Type B pancreatic cell (in vitro differentiated cells): ENCODE results near the gene SBSN. TPM values are rescaled to one million over a fixed set of nuclear protein-coding genes. Genes with fewer than 3 reads are reported as not detected.

Experiments used
- DNase-seq: peaks from one replicate; pipeline ENCODE4 v3.0.0; 2021; ENCODE audit warnings: mixed read lengths; ENCODE audit not compliant: unreplicated experiment; ENCODE audit errors: extremely low spot score
- H3K27ac Mint-ChIP-seq: 2 replicates; pipeline ENCODE4 v1.8.0; 2021; ENCODE audit warnings: mild to moderate bottlenecking, mixed read lengths
- H3K27me3 Mint-ChIP-seq: 2 replicates; pipeline ENCODE4 v1.8.0; 2021; ENCODE audit warnings: mixed read lengths
- H3K36me3 Mint-ChIP-seq: 2 replicates; pipeline ENCODE4 v1.8.0; 2021; ENCODE audit warnings: mixed read lengths
- H3K4me1 Mint-ChIP-seq: one replicate; pipeline ENCODE4 v1.8.0; 2021; ENCODE audit warnings: mixed read lengths; ENCODE audit not compliant: unreplicated experiment
- H3K4me3 Mint-ChIP-seq: 2 replicates; pipeline ENCODE4 v1.8.0; 2021; ENCODE audit warnings: mild to moderate bottlenecking, mixed read lengths
- H3K9me3 Mint-ChIP-seq: 2 replicates; pipeline ENCODE4 v1.8.0; 2021; ENCODE audit warnings: mixed read lengths
- total RNA-seq: library from RNA; stranded (reverse); gene quantifications from 2 replicates; pipeline ENCODE4 v1.2.1, GENCODE V29; 2021; ENCODE audit warnings: low replicate concordance
- TF ChIP-seq, protein P1 (sequence below): fragments of 200-600 bp; sonication (generic); conservative IDR thresholded peaks from 2 replicates; pipeline ENCODE4 v1.5.0; 2021; ENCODE audit warnings: antibody characterized with exemption, mild to moderate bottlenecking

Gene SBSN
- total RNA-seq, 1 donor from 2014 or later: 0.53 TPM

- Mint-ChIP-seq H3K36me3 (no peaks in the 10 kb centered on the region), H3K4me3 (no peak overlapping the region), H3K27ac (no peak overlapping the region), H3K9me3 (no peaks in the 10 kb centered on the region), H3K27me3 (peaks cover 25% of the 10 kb centered on the region), H3K4me1 (no peaks in the 10 kb centered on the region)
- DNase-seq: no peak
- TF ChIP-seq, protein P1, sequence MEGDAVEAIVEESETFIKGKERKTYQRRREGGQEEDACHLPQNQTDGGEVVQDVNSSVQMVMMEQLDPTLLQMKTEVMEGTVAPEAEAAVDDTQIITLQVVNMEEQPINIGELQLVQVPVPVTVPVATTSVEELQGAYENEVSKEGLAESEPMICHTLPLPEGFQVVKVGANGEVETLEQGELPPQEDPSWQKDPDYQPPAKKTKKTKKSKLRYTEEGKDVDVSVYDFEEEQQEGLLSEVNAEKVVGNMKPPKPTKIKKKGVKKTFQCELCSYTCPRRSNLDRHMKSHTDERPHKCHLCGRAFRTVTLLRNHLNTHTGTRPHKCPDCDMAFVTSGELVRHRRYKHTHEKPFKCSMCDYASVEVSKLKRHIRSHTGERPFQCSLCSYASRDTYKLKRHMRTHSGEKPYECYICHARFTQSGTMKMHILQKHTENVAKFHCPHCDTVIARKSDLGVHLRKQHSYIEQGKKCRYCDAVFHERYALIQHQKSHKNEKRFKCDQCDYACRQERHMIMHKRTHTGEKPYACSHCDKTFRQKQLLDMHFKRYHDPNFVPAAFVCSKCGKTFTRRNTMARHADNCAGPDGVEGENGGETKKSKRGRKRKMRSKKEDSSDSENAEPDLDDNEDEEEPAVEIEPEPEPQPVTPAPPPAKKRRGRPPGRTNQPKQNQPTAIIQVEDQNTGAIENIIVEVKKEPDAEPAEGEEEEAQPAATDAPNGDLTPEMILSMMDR: no peak
These were observed 10.8 kb downstream of the SBSN start for GRCh38 chr19:35517342-35517741.

- no peaks in the 10 kb centered on the region for H3K36me3 Mint-ChIP-seq
- no peak overlapping the region for H3K4me3 Mint-ChIP-seq
- H3K9me3 Mint-ChIP-seq: no peaks in the 10 kb centered on the region
- no peak overlapping the region for H3K27ac Mint-ChIP-seq
- H3K4me1 Mint-ChIP-seq: no peaks in the 10 kb centered on the region
- TF ChIP-seq, protein P1: no peak
- no peak for DNase-seq
- H3K27me3 Mint-ChIP-seq: peaks cover 27% of the 10 kb centered on the region
These were observed 11.8 kb downstream of the SBSN start for GRCh38 chr19:35516310-35516709.

GRCh38 chr19:35514282-35514809, 13.8 kb downstream of the SBSN start:
- Mint-ChIP-seq H3K4me1 (peaks cover 7% of the 10 kb centered on the region), H3K4me3 (no peak overlapping the region), H3K27me3 (peaks cover 35% of the 10 kb centered on the region), H3K9me3 (no peaks in the 10 kb centered on the region), H3K36me3 (no peaks in the 10 kb centered on the region), H3K27ac (no peak overlapping the region)
- TF ChIP-seq, protein P1: no peak
- no peak for DNase-seq

DNA sequence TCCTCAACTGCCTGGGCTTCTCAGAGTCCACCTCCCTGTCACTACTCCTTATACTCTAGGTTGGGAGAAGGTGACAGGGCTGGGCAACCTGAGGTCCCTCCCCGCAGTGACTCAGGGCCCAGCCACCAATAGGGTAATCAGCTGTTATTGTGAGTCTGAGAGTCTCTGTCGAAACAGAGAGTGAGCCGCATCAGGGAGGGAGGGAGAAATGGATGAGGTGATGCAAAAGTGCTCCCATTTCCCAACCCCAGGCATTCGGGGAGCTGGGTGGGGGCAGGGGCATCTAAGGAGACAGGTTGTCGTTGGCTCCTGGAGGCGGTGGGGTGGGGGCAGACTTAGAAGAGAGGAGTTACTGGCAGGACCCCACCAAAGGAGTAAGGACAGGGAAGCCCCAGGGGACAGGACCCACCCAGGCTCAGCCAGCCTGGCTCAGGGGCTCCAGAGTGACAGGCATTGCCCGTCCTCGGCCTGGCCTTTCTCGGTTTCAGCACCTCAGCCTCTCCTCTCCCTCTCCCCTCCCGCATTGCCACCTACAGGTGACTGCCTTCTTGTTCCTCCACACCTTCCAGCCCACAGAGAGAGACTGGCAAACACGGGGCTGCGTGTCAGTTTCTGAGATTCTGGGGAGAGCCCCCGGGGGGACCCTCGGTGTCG, 14.4 kb downstream of the SBSN start, which contains the start of gene DMKN:
TSS of gene DMKN (minus strand) at position 22 of the 654 bp plus-strand sequence. CDS start 174 bp downstream, outside the sequence.
- no peak for DNase-seq
- H3K4me3 Mint-ChIP-seq: peak within 1 kb of the TSS; percentile 34
- H3K9me3 Mint-ChIP-seq: no peaks in the 10 kb centered on the region
- TF ChIP-seq, protein P1: no peak
- peaks cover 37% of the 10 kb centered on the region for H3K27me3 Mint-ChIP-seq
- H3K4me1 Mint-ChIP-seq: peaks cover 9% of the 10 kb centered on the region
- H3K36me3 Mint-ChIP-seq: no peaks in the 10 kb centered on the region
- peak within 1 kb of the TSS; percentile 74 for H3K27ac Mint-ChIP-seq

GRCh38 chr19:35512831-35513627, 15.1 kb downstream of the SBSN start:
- Mint-ChIP-seq H3K4me3 (peak overlapping the region; percentile 34), H3K4me1 (peaks cover 9% of the 10 kb centered on the region), H3K9me3 (no peaks in the 10 kb centered on the region), H3K27me3 (peaks cover 40% of the 10 kb centered on the region), H3K36me3 (no peaks in the 10 kb centered on the region), H3K27ac (peak overlapping the region; percentile 74)
- TF ChIP-seq, protein P1: no peak
- DNase-seq: no peak
